ENCODE measurements around the gene RPRD1B.

Gene RPRD1B

DNA sequence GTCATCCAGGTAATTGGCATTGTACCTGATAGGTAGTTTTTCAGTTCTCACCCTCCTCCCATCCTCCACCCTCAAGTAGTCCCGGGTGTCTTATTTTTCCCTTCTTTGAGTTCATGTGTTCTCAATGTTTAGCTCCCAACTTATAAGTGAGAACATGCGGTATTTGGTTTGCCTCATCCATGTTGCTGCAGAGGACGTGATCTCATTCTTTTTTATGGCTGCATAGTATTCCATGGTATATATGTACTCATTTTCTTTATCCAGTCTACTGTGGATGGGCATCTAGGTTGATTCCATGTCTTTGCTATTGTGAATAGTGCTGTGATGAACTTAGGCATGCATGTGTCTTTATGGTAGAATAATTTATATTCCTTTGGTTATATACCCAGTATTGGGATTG lies 45.8 kb downstream of the RPRD1B start:
- Histone ChIP-seq H3K27ac (ENCODE audit: poor library complexity, severe bottlenecking) (no peak overlapping the region), H3K4me1 (ENCODE audit: insufficient read depth, poor library complexity, severe bottlenecking) (no peaks in the 10 kb centered on the region), H3K36me3 (ENCODE audit: low read depth) (peaks cover 83% of the 10 kb centered on the region), H3K9me3 (ENCODE audit: severe bottlenecking) (no peaks in the 10 kb centered on the region), H3K27me3 (ENCODE audit: insufficient read depth, poor library complexity, severe bottlenecking) (no peaks in the 10 kb centered on the region), H3K4me3 (ENCODE audit: severe bottlenecking) (no peak overlapping the region)
- ATAC-seq (ENCODE audit: low read depth) = no peak
- TF ChIP-seq, protein P1, sequence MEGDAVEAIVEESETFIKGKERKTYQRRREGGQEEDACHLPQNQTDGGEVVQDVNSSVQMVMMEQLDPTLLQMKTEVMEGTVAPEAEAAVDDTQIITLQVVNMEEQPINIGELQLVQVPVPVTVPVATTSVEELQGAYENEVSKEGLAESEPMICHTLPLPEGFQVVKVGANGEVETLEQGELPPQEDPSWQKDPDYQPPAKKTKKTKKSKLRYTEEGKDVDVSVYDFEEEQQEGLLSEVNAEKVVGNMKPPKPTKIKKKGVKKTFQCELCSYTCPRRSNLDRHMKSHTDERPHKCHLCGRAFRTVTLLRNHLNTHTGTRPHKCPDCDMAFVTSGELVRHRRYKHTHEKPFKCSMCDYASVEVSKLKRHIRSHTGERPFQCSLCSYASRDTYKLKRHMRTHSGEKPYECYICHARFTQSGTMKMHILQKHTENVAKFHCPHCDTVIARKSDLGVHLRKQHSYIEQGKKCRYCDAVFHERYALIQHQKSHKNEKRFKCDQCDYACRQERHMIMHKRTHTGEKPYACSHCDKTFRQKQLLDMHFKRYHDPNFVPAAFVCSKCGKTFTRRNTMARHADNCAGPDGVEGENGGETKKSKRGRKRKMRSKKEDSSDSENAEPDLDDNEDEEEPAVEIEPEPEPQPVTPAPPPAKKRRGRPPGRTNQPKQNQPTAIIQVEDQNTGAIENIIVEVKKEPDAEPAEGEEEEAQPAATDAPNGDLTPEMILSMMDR (IDR thresholded peaks at IDR 0.05; ENCODE audit: poor library complexity, severe bottlenecking) = no peak
- DNase-seq (ENCODE audit: low spot score) = no peak

DNA sequence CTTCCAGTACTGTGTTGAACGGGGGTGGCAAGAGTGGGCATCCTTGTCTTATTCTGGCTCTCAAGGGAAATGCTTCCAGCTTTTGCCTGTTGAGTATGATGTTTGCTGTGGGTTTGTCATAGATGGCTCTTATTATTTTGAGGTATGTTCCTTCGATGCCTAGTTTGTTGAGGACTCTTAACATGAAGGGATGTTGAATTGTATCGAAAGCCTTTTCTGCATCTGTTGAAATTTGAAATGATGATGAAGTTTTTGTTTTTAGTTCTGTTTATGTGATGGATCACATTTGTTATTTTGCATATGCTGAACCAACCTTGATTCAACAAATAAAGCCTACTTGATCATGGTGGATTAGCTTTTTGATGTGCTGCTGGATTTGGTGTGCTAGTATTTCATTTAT lies 48.0 kb downstream of the RPRD1B start:
- H3K27me3 ChIP-seq (ENCODE audit: insufficient read depth, poor library complexity, severe bottlenecking) = no peaks in the 10 kb centered on the region
- DNase-seq (ENCODE audit: low spot score) (no peak), ATAC-seq (ENCODE audit: low read depth) (no peak)
- no peak overlapping the region for H3K27ac ChIP-seq (ENCODE audit: poor library complexity, severe bottlenecking)
- no peaks in the 10 kb centered on the region for H3K9me3 ChIP-seq (ENCODE audit: severe bottlenecking)
- peaks cover 82% of the 10 kb centered on the region for H3K36me3 ChIP-seq (ENCODE audit: low read depth)
- TF ChIP-seq, protein P1 (IDR thresholded peaks at IDR 0.05; ENCODE audit: poor library complexity, severe bottlenecking) = no peak
- no peak overlapping the region for H3K4me3 ChIP-seq (ENCODE audit: severe bottlenecking)
- H3K4me1 ChIP-seq (ENCODE audit: insufficient read depth, poor library complexity, severe bottlenecking) = no peaks in the 10 kb centered on the region

DNA sequence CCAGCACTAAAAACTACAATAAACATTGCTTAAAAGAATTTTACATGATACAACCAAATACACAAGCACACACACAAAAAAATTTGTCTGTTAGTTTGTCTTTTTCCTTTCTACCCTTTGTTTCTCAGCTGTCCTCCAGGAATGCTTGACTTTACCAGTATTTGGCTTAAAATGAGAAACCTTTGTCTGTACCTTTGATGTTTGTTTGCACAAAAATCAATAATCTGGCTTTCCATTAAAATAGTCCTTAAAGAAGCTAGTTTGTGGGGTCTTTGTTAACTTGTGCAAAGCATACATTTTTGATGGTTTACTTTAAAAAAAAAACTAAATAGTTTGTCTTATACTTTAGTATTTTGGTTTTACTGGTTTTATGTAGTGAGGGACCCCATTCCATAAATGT lies 49.3 kb downstream of the RPRD1B start:
- H3K27me3 ChIP-seq (ENCODE audit: insufficient read depth, poor library complexity, severe bottlenecking) = no peaks in the 10 kb centered on the region
- ATAC-seq (ENCODE audit: low read depth) = no peak
- H3K27ac ChIP-seq (ENCODE audit: poor library complexity, severe bottlenecking) = no peak overlapping the region
- DNase-seq (ENCODE audit: low spot score) = no peak
- H3K4me3 ChIP-seq (ENCODE audit: severe bottlenecking) = no peak overlapping the region
- TF ChIP-seq, protein P1 (IDR thresholded peaks at IDR 0.05; ENCODE audit: poor library complexity, severe bottlenecking) = no peak
- H3K4me1 ChIP-seq (ENCODE audit: insufficient read depth, poor library complexity, severe bottlenecking) = no peaks in the 10 kb centered on the region
- H3K36me3 ChIP-seq (ENCODE audit: low read depth) = peaks cover 86% of the 10 kb centered on the region
- no peaks in the 10 kb centered on the region for H3K9me3 ChIP-seq (ENCODE audit: severe bottlenecking)

DNA sequence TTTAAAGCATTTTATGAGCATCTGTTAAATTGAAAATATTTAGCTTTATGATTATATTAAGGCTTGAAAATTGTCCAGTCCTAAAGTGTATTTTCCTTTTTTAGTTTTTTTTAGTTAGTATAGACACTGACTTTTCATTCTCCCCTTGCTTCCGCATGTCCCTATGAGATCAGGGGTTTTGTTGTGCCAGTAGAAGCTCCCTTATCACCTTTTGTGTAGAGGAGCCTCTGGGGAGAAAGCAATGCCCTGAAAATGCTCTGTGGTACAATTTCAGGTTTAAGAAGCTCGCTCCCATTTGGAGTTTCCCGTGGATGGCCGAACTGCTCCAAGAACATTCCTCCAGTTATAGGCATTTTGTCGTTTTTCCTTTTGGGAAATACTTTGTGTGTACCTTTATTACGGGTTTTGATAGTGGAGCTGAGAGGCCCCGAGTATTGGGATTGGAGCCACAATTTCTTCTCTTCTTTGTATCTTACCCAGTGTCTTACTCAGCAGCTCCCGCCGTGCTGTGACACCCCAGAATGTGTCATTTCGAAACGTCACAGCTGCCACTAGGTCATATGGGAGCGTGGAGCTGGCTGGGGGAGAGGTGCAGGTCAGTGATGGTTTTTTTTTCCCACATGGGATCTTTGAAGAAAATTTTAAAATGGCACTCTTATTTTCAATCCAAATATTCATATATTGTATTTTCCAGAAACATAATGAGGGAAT lies 49.9 kb downstream of the RPRD1B start:
- Histone ChIP-seq H3K27me3 (ENCODE audit: insufficient read depth, poor library complexity, severe bottlenecking) (no peaks in the 10 kb centered on the region), H3K4me1 (ENCODE audit: insufficient read depth, poor library complexity, severe bottlenecking) (no peaks in the 10 kb centered on the region), H3K36me3 (ENCODE audit: low read depth) (peaks cover 91% of the 10 kb centered on the region), H3K27ac (ENCODE audit: poor library complexity, severe bottlenecking) (peak overlapping the region; percentile 12), H3K4me3 (ENCODE audit: severe bottlenecking) (no peak overlapping the region), H3K9me3 (ENCODE audit: severe bottlenecking) (no peaks in the 10 kb centered on the region)
- TF ChIP-seq, protein P1 (IDR thresholded peaks at IDR 0.05; ENCODE audit: poor library complexity, severe bottlenecking) = no peak
- DNase-seq (ENCODE audit: low spot score) (no peak), ATAC-seq (ENCODE audit: low read depth) (no peak)

DNA sequence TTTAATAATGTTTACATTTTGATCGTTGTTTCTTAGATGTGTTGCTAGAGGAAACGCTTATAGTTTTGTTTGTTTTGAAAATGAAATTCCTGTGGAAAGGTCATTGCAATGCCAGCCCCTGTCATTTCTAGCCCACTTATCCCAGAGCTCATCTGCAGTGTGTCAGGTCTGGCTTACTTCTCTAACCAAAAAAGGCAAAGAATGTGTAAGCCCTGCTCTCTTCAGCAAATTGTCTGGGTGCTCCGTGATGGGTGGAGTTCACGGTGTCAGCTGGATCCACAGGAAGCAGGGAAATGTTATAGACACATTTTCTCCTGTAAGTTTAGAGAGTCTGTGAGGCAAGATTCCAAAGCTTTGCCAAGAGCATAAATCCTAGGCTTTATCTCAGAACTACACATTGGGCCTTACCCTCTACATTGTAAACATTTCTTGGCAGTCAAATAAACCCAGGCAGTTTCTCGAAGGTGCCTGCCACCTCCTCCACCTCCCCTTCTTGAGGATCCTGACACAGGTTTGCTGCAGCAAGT lies 50.9 kb downstream of the RPRD1B start:
- DNase-seq (ENCODE audit: low spot score) (no peak), ATAC-seq (ENCODE audit: low read depth) (peak; percentile 73)
- no peaks in the 10 kb centered on the region for H3K9me3 ChIP-seq (ENCODE audit: severe bottlenecking)
- no peaks in the 10 kb centered on the region for H3K4me1 ChIP-seq (ENCODE audit: insufficient read depth, poor library complexity, severe bottlenecking)
- no peaks in the 10 kb centered on the region for H3K27me3 ChIP-seq (ENCODE audit: insufficient read depth, poor library complexity, severe bottlenecking)
- peaks cover 91% of the 10 kb centered on the region for H3K36me3 ChIP-seq (ENCODE audit: low read depth)
- TF ChIP-seq, protein P1 (IDR thresholded peaks at IDR 0.05; ENCODE audit: poor library complexity, severe bottlenecking) = no peak
- no peak overlapping the region for H3K4me3 ChIP-seq (ENCODE audit: severe bottlenecking)
- peak overlapping the region; percentile 12 for H3K27ac ChIP-seq (ENCODE audit: poor library complexity, severe bottlenecking)

Measured in RWPE2 (cell line).